ENCODE results near the gene ST3GAL3.

ST3GAL3 gene

DNA sequence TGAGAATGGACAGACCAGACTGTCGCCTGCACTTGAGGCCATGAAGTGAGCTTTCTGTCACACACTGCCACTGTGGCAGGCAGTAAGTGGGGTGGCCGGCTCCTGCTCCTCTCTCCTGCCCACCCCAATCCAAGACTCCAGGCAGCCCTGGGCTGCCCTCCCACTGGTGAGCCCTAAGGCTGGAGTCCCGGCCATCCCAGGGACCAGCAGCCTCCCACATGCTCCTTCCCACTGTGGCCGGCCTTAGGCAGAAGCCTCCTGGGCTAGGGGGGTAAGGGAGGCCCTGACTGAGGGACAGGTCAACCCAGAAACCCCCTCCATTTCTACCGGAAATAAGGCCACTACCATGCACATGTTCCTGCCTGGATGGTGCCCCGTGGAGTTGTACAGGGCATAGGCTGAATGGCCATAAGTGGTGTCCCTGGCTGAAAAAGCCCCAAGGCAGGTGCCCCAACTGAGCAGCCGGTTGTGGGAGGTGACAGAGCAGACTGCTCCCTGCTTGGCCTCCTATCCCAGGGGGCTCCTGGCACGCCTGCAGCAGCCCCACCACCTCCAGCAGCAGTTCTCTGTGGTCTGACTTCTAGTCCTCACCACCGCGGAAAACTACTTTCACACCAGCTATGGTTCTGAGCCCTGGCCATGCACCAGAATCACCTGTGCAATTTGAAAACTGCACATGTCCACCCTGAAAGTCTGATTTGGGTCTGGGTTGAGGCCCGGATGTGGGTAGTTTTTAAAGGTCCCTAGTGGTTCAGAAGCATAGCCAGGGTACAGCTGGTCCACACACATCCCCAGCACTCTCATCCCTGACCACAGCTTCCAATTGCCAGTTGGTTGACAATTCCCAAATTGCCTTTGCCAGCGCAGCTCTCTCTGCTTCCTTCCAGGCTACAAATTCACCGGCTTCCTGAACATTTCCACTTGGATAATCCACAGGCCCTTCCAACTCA is 224.7 kb downstream of the ST3GAL3 start:
- DNase-seq (ENCODE audit: low read depth): no peak
- no peak overlapping the region for H3K4me3 ChIP-seq (ENCODE audit: low read length)
- TF ChIP-seq, protein P1, sequence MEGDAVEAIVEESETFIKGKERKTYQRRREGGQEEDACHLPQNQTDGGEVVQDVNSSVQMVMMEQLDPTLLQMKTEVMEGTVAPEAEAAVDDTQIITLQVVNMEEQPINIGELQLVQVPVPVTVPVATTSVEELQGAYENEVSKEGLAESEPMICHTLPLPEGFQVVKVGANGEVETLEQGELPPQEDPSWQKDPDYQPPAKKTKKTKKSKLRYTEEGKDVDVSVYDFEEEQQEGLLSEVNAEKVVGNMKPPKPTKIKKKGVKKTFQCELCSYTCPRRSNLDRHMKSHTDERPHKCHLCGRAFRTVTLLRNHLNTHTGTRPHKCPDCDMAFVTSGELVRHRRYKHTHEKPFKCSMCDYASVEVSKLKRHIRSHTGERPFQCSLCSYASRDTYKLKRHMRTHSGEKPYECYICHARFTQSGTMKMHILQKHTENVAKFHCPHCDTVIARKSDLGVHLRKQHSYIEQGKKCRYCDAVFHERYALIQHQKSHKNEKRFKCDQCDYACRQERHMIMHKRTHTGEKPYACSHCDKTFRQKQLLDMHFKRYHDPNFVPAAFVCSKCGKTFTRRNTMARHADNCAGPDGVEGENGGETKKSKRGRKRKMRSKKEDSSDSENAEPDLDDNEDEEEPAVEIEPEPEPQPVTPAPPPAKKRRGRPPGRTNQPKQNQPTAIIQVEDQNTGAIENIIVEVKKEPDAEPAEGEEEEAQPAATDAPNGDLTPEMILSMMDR (conservative IDR thresholded peaks at IDR 0.05; ENCODE audit: low read length): no peak

DNA sequence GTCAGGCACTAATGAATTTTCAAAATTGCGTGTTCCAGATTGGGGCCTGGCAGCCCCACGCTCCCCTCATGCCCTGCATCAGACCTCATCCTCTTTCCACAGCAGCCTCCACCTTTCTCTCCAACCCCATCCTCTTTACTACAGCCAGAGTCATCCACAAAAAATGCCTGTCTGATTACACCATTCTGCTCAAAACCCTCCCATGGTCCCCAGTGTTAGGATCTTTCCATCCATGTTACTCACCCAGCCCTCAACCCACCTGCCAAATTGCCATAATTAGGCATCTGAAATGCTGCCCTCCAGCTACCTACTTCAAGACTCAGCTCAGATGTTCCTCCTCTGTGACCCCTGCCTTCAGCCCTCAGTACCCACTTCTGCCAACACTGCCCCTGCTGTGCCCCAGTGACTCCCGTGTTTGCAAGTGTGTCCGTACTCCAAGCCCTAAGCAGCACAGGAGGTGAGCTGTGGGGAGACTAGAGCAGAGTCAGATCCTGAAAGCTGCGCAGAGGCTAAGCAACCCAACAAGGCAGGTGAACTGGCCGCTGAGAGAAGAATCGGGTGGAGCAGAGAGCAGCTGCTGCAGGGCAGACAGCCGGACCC is 225.6 kb downstream of the ST3GAL3 start:
- TF ChIP-seq, protein P1 (conservative IDR thresholded peaks at IDR 0.05; ENCODE audit: low read length): no peak
- peak; percentile 64 for DNase-seq (ENCODE audit: low read depth)
- peak overlapping the region; percentile 55 for H3K4me3 ChIP-seq (ENCODE audit: low read length)

DNA sequence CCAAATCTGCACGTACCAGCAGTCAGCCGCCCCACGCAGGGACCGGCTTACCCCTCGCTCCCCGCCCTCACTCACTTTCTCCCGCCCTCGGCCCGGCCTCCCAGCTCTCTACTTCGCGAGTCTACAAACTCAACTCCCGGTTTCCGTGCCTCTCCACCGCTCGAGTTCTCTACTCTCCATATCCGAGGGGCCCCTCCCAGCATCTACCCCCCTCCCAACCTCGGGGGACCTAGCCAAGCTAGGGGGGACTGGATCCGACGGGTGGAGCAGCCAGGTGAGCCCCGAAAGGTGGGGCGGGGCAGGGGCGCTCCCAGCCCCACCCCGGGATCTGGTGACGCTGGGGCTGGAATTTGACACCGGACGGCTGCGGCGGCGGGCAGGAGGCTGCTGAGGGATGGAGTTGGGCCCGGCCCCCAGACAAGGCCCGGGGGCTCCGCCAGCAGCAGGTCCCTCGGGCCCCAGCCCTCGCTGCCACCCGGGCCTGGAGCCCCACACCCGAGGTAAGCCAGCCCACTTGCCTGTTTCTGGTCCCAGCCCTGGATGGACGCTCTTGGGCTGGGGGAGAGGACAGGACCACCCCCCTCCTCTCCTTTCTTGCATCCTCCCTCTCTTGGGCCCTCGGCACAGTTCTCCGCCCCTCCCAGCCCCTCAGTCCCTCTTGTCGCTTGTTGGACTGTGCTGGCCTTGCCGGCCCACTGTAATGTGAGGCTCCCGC is 226.2 kb downstream of the ST3GAL3 start, which contains the start of gene ARTN:
Gene ARTN, plus strand, starts transcription at position 416 of the 715 bp plus-strand sequence. CDS start 1,856 bp downstream, outside the sequence.
- TF ChIP-seq, protein P1 (conservative IDR thresholded peaks at IDR 0.05; ENCODE audit: low read length): no peak
- DNase-seq (ENCODE audit: low read depth): no peak
- peak within 1 kb of the TSS; percentile 55 for H3K4me3 ChIP-seq (ENCODE audit: low read length)

DNA sequence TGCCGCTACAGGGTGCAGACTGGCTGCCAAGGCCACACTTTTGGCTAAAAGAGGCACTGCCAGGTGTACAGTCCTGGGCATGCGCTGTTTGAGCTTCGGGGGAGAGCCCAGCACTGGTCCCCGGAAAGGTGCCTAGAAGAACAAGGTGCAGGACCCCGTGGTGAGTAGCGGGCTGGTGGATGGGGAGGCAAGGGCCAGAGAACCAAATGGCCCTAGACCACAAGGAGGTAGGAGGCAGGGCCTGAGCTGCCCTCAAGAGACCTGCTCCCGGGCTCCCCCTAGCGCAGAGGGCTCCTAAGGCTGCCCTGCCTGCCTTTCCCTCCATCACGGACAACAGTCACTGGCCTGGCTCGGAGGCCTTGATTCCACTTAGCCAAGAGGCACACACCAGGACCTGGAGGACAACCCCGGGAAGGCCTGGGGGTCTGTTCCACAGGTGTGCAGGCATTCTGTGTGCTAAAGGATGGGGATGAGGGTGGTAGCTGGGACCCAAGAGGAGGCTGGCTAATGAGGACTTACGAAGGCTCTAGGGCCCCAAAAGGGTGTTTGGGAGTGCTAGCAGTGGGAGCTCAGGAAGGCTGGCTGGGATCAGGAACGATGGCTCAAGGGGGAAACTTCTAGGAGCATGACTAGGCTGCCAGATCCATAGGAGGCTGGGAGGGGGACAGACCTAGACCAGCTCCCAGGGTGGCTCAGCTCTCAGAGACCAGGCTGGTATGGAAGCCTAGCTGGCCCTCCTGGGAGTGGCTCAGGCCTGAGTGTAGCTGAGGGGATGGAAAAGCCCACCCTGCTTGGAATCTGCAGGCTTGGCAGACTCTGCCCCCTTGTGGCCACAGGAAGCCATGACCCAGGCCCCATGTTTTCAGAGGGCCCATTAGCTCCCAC is 227.0 kb downstream of the ST3GAL3 start:
- TF ChIP-seq, protein P1 (conservative IDR thresholded peaks at IDR 0.05; ENCODE audit: low read length): peak; percentile 87
- DNase-seq (ENCODE audit: low read depth): peak; percentile 51
- H3K4me3 ChIP-seq (ENCODE audit: low read length): peak overlapping the region; percentile 55

DNA sequence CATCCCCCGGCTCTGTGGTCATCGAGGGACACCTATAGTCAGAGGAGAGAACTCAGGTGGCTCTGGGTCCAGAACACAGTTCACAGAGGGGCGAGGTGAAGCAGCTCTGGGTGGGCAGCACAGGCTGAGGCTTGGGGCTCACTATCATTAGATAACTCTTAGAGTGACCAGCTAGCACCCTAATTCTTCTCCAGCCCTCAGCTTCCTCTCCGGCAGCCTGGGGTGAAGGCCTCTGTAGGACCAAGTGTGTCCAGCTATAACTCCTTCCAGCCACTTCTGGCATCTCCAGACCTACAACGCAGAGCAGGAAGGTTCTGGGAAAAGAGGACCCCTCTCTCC is 227.6 kb downstream of the ST3GAL3 start:
- no peak for DNase-seq (ENCODE audit: low read depth)
- TF ChIP-seq, protein P1 (conservative IDR thresholded peaks at IDR 0.05; ENCODE audit: low read length): no peak
- H3K4me3 ChIP-seq (ENCODE audit: low read length): no peak overlapping the region

DNA sequence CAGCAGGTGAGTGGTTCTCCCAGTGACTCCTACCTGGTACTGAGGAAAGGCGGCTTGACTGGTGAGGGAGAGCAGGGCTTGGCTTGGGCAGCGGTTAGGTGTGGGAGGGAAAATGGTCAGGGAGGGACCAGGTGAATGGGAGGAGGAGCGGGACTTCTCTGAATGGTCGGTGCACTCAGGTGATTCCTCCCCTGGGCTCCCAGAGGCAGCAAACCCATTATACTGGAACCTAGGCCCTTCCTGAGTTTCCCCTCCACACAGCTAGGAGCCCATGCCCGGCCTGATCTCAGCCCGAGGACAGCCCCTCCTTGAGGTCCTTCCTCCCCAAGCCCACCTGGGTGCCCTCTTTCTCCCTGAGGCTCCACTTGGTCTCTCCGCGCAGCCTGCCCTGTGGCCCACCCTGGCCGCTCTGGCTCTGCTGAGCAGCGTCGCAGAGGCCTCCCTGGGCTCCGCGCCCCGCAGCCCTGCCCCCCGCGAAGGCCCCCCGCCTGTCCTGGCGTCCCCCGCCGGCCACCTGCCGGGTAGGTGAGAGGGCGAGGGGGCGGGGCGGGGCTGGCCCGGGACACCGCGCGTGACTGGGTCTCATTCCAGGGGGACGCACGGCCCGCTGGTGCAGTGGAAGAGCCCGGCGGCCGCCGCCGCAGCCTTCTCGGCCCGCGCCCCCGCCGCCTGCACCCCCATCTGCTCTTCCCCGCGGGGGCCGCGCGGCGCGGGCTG is 228.5 kb downstream of the ST3GAL3 start:
- DNase-seq (ENCODE audit: low read depth): no peak
- H3K4me3 ChIP-seq (ENCODE audit: low read length): no peak overlapping the region
- TF ChIP-seq, protein P1 (conservative IDR thresholded peaks at IDR 0.05; ENCODE audit: low read length): no peak

All from AG10803 (cell line).